HG03571 (cell line): ENCODE measurements around the gene CXorf58.
A peak's percentile ranks its signal among the peaks of the same experiment; 100 is the strongest.

Experiments used
- ATAC-seq: cut with Tn5 transposase; IDR thresholded peaks from one replicate; pipeline ENCODE4 v1.9.1; 2021; ENCODE audit not compliant: unreplicated experiment

CXorf58 gene

GRCh38 chrX:23900220-23900797, 7.5 kb upstream of the CXorf58 start:
- ATAC-seq: no peak

- ATAC-seq: no peak
Measured at GRCh38 chrX:23901060-23901459, 6.7 kb upstream of the CXorf58 start.

GRCh38 chrX:23901805-23902204, 6.0 kb upstream of the CXorf58 start:
- ATAC-seq: no peak

GRCh38 chrX:23902419-23902818, 5.4 kb upstream of the CXorf58 start:
- ATAC-seq: no peak

GRCh38 chrX:23904096-23904495, 3.7 kb upstream of the CXorf58 start:
- no peak for ATAC-seq

- peak; percentile 5 for ATAC-seq
Measured at GRCh38 chrX:23907111-23907497, 702 bp upstream of the CXorf58 start.

GRCh38 chrX:23908219-23909004, 606 bp downstream of the CXorf58 start:
- ATAC-seq: no peak

GRCh38 chrX:23911126-23911835, 3.5 kb downstream of the CXorf58 start:
- no peak for ATAC-seq

GRCh38 chrX:23919148-23919547, 11.3 kb downstream of the CXorf58 start:
- no peak for ATAC-seq

- no peak for ATAC-seq
Measured at GRCh38 chrX:23919706-23920320, 12.0 kb downstream of the CXorf58 start.

GRCh38 chrX:23926015-23926414, 18.2 kb downstream of the CXorf58 start:
- ATAC-seq: no peak

GRCh38 chrX:23930894-23931604, 23.2 kb downstream of the CXorf58 start:
- ATAC-seq: no peak

- ATAC-seq: no peak
Measured at GRCh38 chrX:23932046-23932445, 24.2 kb downstream of the CXorf58 start.

- no peak for ATAC-seq
Measured at GRCh38 chrX:23935106-23935505, 27.3 kb downstream of the CXorf58 start.

GRCh38 chrX:23936180-23936579, 28.4 kb downstream of the CXorf58 start:
- no peak for ATAC-seq

GRCh38 chrX:23937100-23937499, 29.3 kb downstream of the CXorf58 start:
- no peak for ATAC-seq

GRCh38 chrX:23938690-23939089, 30.9 kb downstream of the CXorf58 start:
- ATAC-seq: no peak

GRCh38 chrX:23939203-23939602, 31.4 kb downstream of the CXorf58 start:
- ATAC-seq: no peak

GRCh38 chrX:23944234-23944633, 36.4 kb downstream of the CXorf58 start:
- ATAC-seq: no peak

GRCh38 chrX:23945206-23945605, 37.4 kb downstream of the CXorf58 start:
- ATAC-seq: no peak

GRCh38 chrX:23952391-23952790, 44.6 kb downstream of the CXorf58 start:
- no peak for ATAC-seq
